HuH-7 (cell line): ENCODE results near the gene STX1B.
"Not testable (repeated sequence)": the region's sequence is repeated elsewhere in the genome, so short reads cannot be mapped to it uniquely, and the experiment has no call there.

ENCODE experiments used
- DNase-seq: peaks from one replicate; pipeline ENCODE4 v3.0.0; 2011; ENCODE audit warnings: low spot score

STX1B gene

GRCh38 chr16:31010585-31011325 lies at the start of gene STX1B:
Gene STX1B (minus strand): TSS chr16:31010638. CDS start chr16:31010396, 242 bp downstream.
- DNase-seq = peak; percentile 48

GRCh38 chr16:31055613-31056012 lies 45.2 kb upstream of the STX1B start:
- DNase-seq = no peak

- no peak for DNase-seq
Measured at GRCh38 chr16:31052114-31052513, 41.7 kb upstream of the STX1B start.

- no peak for DNase-seq
Measured at GRCh38 chr16:31050280-31051030, 40.0 kb upstream of the STX1B start.

GRCh38 chr16:31043898-31044481 lies 33.6 kb upstream of the STX1B start:
- no peak for DNase-seq

- DNase-seq = no peak
Measured at GRCh38 chr16:31043352-31043751, 32.9 kb upstream of the STX1B start.

- no peak for DNase-seq
Measured at GRCh38 chr16:31042866-31043265, 32.4 kb upstream of the STX1B start.

- no peak for DNase-seq
Measured at GRCh38 chr16:31038993-31039392, 28.6 kb upstream of the STX1B start.

- DNase-seq = no peak
Measured at GRCh38 chr16:31036691-31037090, 26.3 kb upstream of the STX1B start.

- peak; percentile 96 for DNase-seq
Measured at GRCh38 chr16:31033709-31034492, 23.5 kb upstream of the STX1B start.

GRCh38 chr16:31032736-31033708 lies 22.6 kb upstream of the STX1B start, which contains the start of gene STX4:
Gene STX4 (plus strand): TSS chr16:31033558. CDS start chr16:31033806, 248 bp downstream.
- peak; percentile 89 for DNase-seq

GRCh38 chr16:31031276-31031675 lies 20.8 kb upstream of the STX1B start:
- no peak for DNase-seq

GRCh38 chr16:31029272-31029671 lies 18.8 kb upstream of the STX1B start:
- DNase-seq = no peak

- DNase-seq = no peak
Measured at GRCh38 chr16:31025339-31025738, 14.9 kb upstream of the STX1B start.

GRCh38 chr16:31023627-31024226 lies 13.3 kb upstream of the STX1B start:
- DNase-seq = no peak

- DNase-seq = no peak
Measured at GRCh38 chr16:31023252-31023602, 12.8 kb upstream of the STX1B start.

GRCh38 chr16:31022544-31023251 lies 12.3 kb upstream of the STX1B start:
- DNase-seq = no peak

- no peak for DNase-seq
Measured at GRCh38 chr16:31020536-31020935, 10.1 kb upstream of the STX1B start.

- not testable (repeated sequence) for DNase-seq
Measured at GRCh38 chr16:31017756-31018155, 7.3 kb upstream of the STX1B start.

GRCh38 chr16:31016018-31016417 lies 5.6 kb upstream of the STX1B start:
- no peak for DNase-seq
